HG03196 (cell line): Measurements from ENCODE around the gene TSPAN15.
"Not testable (repeated sequence)": the region's sequence is repeated elsewhere in the genome, so short reads cannot be mapped to it uniquely, and the experiment has no call there.

ENCODE experiments used
- ATAC-seq: cut with Tn5 transposase; IDR thresholded peaks from one replicate; pipeline ENCODE4 v1.9.1; 2021; ENCODE audit not compliant: unreplicated experiment

TSPAN15 gene

DNA sequence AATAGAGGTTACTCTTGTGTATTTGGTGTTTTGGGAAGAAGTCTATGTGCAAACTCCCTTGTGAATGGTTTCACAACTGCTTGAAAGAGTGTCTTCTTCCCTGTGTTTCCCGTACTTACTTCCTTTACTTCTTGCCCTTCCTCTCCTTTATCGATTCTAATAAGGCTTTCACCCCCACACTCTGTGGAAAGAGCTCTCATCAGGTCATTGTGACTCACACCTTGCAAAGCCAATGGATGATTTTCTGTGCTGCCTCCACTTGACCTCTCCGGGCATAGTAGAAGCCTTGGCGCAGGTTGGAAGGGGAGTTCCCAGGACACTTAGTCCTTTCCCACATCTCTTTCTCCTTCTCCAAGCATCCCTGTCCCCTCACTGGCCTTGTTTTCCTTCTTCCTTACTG, 6.2 kb upstream of the TSPAN15 start:
- no peak for ATAC-seq

GRCh38 chr10:69446229-69446628, 5.0 kb upstream of the TSPAN15 start:
- ATAC-seq = no peak

GRCh38 chr10:69446650-69447151, 4.6 kb upstream of the TSPAN15 start:
- no peak for ATAC-seq

GRCh38 chr10:69449841-69450240, 1.4 kb upstream of the TSPAN15 start:
- ATAC-seq = no peak

GRCh38 chr10:69450395-69450794, 870 bp upstream of the TSPAN15 start:
- not testable (repeated sequence) for ATAC-seq

GRCh38 chr10:69451784-69452251, 553 bp downstream of the TSPAN15 start:
- no peak for ATAC-seq

DNA sequence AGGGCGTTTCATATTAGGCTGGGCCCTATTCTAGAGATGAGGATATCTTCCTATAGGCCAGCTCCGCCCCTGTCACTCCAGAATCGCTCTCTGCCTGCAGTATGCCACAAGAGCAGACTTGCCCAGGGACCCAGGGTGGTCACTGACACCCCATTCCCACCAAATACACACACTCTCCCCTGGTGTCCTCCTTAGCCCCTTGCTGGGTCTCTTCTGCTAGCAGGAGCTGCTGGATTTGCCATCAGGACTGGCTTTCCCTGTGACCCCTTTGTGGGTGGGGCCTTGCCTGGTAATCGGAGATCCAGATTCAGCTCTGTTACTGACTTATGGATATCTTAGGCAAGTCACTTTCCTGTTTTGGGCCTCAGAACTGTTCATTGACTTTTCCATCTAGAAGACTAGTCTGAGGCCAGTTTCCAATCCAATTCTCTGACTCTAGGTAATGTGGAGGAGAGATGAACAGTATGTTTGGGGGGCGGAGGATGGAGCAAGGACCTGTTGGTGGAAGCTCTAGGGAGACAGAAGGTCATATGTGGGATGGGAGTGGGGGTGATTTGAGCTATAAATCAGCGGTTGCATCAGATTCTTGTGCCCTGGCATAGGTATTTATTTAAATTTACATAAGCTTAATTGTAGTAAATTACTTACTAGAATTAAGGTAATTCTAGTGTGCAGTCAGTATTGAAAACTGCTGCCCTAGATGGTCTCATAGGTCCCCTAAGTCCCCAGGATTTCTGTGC, 1.6 kb downstream of the TSPAN15 start:
- ATAC-seq = no peak

GRCh38 chr10:69453795-69454194, 2.5 kb downstream of the TSPAN15 start:
- ATAC-seq = no peak

- no peak for ATAC-seq
Measured at GRCh38 chr10:69455006-69455763, 3.9 kb downstream of the TSPAN15 start.

DNA sequence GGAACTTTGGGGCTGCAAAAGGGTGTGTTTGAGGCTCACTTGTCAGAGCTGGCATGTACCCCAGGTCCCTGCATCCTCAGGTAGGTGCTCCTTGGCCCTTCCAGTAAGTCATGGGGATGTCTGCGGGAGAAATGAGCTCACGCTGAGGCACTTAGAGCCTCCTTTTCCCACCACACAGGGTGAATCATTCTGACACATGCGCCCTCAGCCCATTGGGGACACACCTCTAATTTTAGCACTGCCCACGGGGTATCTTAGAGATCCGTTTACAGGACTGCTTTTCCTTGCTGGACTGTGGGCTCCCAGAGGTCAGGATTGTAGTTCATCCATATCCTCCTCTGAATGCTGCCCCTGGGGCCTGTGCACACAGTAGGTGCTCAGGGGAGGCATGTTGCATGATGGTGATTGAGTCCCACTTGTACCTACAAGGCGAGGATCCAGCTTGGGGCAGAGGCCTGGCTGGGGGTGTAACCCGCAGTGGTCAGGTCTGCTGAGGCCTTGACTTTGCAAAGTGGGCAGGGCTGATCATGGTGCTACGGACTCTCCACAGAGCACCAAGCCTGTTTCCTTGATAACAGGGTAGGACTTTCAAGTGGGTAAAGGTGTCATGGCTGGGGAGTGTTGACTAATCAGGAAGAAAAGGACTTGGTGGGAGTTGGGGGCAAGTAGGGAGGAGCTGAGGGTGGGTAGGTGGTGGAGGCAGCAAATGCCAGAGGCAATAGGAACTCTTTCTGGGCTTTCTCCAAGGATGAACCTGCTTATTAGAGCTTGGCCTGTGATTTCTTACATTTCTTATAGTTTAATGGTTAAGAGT, 5.8 kb downstream of the TSPAN15 start:
- ATAC-seq = no peak

DNA sequence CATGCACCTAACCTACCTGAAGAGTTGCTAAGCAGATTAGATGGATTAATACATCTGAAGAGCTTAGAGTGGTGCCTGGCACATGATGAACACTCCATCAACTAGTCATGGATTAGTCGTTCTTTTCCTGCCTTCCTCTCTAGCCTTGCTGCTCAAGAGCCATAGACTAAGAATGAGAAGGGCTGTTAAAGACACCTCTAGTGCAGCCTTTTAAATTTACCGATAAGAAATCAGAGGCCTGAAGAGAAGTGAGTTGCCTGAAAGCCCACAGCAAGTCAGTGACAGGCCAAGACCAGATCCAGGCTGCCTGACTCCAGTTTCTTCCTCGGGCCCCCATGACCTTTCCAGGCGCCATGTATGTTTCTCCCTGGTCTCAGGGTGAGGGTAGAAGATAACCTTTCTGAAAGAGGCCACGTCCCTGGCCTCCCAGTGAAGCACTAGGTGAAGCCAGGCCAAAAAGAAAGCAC, 6.5 kb downstream of the TSPAN15 start:
- no peak for ATAC-seq

DNA sequence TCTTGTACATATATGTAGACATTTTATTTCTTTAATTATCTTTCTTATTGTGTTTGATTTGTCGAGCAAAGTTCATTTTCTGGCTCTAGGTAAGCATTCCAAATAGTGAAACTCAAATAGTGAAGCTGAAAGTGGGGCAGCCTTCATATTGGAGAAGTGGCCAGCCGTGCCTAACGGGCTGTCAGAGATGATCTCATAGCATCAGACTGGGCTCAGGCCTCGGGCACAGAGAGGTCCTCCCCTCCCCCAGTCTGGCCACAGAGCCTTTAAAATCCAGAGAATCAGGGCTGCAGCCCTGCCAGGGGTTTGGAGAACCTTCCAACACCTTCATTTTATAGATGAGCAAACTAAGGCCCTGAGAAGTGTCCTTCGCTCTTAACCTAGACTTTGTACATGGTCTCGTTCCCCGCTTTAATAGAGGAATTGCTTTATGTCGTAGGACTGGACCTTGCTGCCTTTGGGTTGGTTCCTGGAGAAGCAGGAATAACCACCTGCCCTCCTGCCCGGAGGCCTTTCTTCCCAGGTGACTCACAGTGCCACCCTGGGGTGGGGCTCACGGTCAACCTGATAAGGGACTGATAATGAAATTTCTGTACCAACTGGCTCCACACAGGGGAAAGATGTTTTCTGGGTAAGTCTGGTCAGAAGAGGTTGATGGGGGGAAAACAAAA, 7.3 kb downstream of the TSPAN15 start:
- ATAC-seq = no peak

GRCh38 chr10:69459101-69459790, 8.0 kb downstream of the TSPAN15 start:
- no peak for ATAC-seq

DNA sequence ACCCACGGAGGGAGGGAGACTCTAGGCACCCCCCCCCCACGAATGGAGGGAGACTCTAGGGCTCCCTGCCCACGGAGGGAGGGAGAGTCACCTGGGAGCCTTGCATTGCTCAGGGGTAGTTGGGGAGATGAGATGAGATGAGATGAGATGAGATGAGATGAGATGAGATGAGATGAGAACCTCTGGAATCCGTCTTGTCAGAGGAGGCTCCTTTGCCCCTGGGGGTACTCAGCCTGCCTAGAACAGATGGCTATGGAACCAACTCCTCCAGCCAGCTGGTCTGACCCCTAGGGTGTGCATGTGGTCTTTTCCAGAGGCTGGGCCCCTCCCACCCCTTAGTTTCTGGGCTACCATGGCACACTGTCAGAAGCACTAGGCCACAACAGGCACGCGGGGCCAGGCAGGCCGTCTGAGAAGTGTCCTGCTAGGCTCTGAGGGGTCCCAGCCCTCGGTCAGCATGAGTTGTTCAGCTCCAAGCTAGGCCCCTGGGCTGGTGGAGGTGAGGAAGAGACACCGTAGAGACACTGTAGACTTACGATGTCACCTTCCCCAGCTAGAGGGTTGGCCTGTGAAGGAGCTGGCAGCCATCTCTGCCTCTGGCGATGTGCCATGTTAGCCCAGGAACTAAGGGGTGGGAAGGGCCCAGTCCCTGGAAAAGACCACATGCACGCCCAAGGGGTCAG, 8.8 kb downstream of the TSPAN15 start:
- no peak for ATAC-seq

DNA sequence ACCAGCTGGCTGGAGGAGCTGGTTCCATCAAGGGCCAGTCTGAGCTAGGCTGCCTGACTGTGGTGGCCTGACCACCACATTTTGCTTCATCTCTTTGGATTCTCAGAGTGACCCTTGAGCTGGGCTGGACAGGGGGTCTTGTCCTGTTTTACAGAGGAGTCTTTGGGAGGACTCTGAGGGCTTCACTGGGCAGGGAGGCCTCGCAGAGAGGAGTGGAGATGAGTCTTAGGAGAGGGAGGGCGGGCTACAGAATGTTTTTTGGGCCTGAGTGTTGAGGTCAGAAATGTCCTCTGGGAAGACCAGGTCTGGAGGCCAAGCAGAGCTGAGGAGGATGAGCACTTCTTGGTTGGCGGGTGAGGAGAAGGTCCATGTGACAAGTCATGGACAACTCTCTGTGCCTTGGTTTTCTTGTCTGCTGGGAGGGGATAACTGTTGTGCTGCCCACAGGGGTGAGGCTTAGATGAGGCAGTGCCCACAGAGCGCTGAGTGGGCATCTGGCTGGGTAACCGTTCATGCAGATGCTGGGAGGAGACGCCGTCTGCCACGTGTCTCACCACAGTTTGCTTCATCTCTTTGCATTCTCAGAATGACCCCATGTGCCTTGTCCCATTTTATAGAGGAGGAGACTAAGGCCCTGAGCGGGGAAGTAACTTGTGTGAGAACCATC, 9.4 kb downstream of the TSPAN15 start:
- ATAC-seq = no peak

DNA sequence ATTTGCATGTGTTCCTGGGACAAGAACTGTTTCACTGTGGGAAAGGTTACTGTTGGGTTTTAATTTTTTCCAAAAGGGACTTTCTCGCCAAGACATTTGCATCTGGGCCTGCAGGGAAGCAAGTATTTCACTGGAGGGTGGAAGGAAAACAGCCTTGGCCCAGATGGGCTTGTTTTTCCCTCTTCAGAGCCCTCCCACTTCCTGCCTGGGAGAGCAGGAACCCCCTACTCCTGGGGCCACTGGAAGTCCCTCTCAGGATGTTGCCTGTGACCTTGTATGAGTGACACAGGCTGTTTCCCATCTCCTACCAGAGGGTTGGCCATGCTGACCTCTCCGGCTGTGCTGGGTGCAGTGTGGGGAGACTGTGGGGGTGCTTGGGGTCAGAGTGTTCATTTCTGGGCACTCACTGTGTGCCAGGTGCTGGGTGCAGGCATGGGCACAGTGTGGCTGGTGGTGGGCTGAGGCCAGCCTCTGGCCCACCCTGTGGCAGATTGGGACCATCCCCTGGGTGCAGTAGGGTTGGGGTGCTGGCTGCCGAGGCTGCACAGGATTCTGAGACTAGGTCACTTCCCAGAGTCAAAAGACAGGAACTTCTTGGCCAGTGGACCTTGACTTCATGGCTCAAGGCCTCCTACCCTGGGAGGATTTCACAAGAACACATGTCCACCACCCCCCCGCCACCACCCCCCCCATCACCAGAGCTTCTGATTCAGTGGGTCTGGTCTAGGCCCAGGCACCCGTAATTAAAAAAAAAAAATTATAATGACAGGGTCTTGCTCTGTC, 10.2 kb downstream of the TSPAN15 start:
- ATAC-seq = no peak

GRCh38 chr10:69463886-69464285, 12.6 kb downstream of the TSPAN15 start:
- ATAC-seq = no peak

- no peak for ATAC-seq
Measured at GRCh38 chr10:69464401-69464800, 13.1 kb downstream of the TSPAN15 start.
